GM23338 (cell line): ENCODE results near the gene BAMBI.

Source experiments
- TF ChIP-seq, protein P1 (sequence below): IDR thresholded peaks from one replicate; pipeline ENCODE4 v1.6.1; 2018; ENCODE audit warnings: antibody characterized with exemption; ENCODE audit not compliant: unreplicated experiment
- TF ChIP-seq, protein P2 (sequence below), 2 experiments: fragments of 200-600 bp in 1 of 2; sonication (generic) in 1 of 2; conservative IDR thresholded peaks; 2 replicates each; pipeline versions ENCODE4 v1.5.1 to v1.6.1; 2016 to 2017; ENCODE audit warnings: antibody characterized with exemption in 2 of 2, low read depth in 2 of 2, mild to moderate bottlenecking in 2 of 2, moderate library complexity in 1 of 2

DNA sequence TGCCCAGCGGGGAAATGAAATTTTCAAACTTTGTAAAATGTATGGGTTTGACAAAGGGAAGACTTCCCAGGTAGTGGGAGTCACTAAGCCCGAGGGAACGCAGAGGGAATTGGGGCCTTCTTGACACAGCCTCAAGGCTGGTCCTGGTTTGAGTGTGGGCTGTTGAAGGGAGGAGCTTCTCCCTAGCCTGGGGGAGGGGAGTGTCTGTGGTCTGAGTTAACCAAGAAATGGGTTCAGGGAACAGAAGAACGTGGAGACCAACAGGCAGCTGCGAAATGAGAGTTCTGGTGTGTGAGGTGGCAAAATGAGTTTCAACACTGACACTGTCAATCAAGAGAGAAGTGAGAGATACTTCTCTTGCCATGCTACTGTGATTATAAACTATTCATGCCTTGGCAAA, 32.7 kb upstream of the BAMBI start:
- TF ChIP-seq, protein P1, sequence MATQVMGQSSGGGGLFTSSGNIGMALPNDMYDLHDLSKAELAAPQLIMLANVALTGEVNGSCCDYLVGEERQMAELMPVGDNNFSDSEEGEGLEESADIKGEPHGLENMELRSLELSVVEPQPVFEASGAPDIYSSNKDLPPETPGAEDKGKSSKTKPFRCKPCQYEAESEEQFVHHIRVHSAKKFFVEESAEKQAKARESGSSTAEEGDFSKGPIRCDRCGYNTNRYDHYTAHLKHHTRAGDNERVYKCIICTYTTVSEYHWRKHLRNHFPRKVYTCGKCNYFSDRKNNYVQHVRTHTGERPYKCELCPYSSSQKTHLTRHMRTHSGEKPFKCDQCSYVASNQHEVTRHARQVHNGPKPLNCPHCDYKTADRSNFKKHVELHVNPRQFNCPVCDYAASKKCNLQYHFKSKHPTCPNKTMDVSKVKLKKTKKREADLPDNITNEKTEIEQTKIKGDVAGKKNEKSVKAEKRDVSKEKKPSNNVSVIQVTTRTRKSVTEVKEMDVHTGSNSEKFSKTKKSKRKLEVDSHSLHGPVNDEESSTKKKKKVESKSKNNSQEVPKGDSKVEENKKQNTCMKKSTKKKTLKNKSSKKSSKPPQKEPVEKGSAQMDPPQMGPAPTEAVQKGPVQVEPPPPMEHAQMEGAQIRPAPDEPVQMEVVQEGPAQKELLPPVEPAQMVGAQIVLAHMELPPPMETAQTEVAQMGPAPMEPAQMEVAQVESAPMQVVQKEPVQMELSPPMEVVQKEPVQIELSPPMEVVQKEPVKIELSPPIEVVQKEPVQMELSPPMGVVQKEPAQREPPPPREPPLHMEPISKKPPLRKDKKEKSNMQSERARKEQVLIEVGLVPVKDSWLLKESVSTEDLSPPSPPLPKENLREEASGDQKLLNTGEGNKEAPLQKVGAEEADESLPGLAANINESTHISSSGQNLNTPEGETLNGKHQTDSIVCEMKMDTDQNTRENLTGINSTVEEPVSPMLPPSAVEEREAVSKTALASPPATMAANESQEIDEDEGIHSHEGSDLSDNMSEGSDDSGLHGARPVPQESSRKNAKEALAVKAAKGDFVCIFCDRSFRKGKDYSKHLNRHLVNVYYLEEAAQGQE, result no peak
- TF ChIP-seq, protein P2, sequence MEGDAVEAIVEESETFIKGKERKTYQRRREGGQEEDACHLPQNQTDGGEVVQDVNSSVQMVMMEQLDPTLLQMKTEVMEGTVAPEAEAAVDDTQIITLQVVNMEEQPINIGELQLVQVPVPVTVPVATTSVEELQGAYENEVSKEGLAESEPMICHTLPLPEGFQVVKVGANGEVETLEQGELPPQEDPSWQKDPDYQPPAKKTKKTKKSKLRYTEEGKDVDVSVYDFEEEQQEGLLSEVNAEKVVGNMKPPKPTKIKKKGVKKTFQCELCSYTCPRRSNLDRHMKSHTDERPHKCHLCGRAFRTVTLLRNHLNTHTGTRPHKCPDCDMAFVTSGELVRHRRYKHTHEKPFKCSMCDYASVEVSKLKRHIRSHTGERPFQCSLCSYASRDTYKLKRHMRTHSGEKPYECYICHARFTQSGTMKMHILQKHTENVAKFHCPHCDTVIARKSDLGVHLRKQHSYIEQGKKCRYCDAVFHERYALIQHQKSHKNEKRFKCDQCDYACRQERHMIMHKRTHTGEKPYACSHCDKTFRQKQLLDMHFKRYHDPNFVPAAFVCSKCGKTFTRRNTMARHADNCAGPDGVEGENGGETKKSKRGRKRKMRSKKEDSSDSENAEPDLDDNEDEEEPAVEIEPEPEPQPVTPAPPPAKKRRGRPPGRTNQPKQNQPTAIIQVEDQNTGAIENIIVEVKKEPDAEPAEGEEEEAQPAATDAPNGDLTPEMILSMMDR (conservative IDR thresholded peaks at IDR 0.05; ENCODE audit: low read depth in 2 of 2), result no peak
